HepG2 (cell line): ENCODE measurements around the gene SPATS2. TPM values are rescaled to one million over a fixed set of nuclear protein-coding genes. Genes with fewer than 3 reads are reported as not detected.

Source experiments
- AHR ChIP-seq: IDR thresholded peaks from 2 replicates; pipeline ENCODE4 v1.6.1; 2018; ENCODE audit warnings: missing genetic modification reagents, missing compliant biosample characterization
- EED ChIP-seq: sonication (generic); formaldehyde crosslinking; IDR thresholded peaks from 2 replicates; pipeline ENCODE4 v1.5.0; 2020; ENCODE audit warnings: mild to moderate bottlenecking, missing genetic modification reagents
- FOXO1 ChIP-seq: sonication (generic); formaldehyde crosslinking; IDR thresholded peaks from 2 replicates; pipeline ENCODE4 v1.4.0; 2020; ENCODE audit warnings: missing genetic modification reagents
- KLF16 ChIP-seq, 2 experiments: sonication (generic) in 1 of 2; formaldehyde crosslinking in 1 of 2; IDR thresholded peaks; 2 replicates each; pipeline versions ENCODE4 v1.6.1 to v1.8.0; 2016 to 2023; ENCODE audit warnings: missing genetic modification reagents in 2 of 2, missing compliant biosample characterization in 1 of 2
- MXD4 ChIP-seq: IDR thresholded peaks from 2 replicates; pipeline ENCODE4 v1.6.1; 2016; ENCODE audit warnings: mild to moderate bottlenecking, missing biosample characterization, missing genetic modification reagents
- NFE2L1 ChIP-seq: sonication (generic); formaldehyde crosslinking; IDR thresholded peaks from 2 replicates; pipeline ENCODE4 v1.4.0; 2020; ENCODE audit warnings: missing genetic modification reagents, mild to moderate bottlenecking, borderline replicate concordance
- PATZ1 ChIP-seq: sonication (generic); formaldehyde crosslinking; IDR thresholded peaks from 2 replicates; pipeline ENCODE4 v1.4.0; 2020; ENCODE audit warnings: missing genetic modification reagents
- ZNF205 ChIP-seq: IDR thresholded peaks from 2 replicates; pipeline ENCODE4 v1.6.1; 2018; ENCODE audit warnings: missing biosample characterization, missing genetic modification reagents
- ZNF292 ChIP-seq: sonication (generic); formaldehyde crosslinking; IDR thresholded peaks from 2 replicates; pipeline ENCODE4 v1.8.1; 2022; ENCODE audit warnings: mild to moderate bottlenecking, low read depth, missing genetic modification reagents, borderline replicate concordance
- ZNF335 ChIP-seq: sonication (generic); formaldehyde crosslinking; IDR thresholded peaks from 2 replicates; pipeline ENCODE4 v1.4.0; 2020; ENCODE audit warnings: missing genetic modification reagents
- ZNF431 ChIP-seq: sonication (generic); formaldehyde crosslinking; IDR thresholded peaks from 2 replicates; pipeline ENCODE4 v1.9.0; 2022; ENCODE audit warnings: missing genetic modification reagents, low read depth, mild to moderate bottlenecking, borderline replicate concordance
- ZNF619 ChIP-seq: sonication (generic); formaldehyde crosslinking; IDR thresholded peaks from 2 replicates; pipeline ENCODE4 v1.4.0; 2020; ENCODE audit warnings: mild to moderate bottlenecking, missing genetic modification reagents
- ZSCAN25 ChIP-seq: sonication (generic); formaldehyde crosslinking; IDR thresholded peaks from 2 replicates; pipeline ENCODE4 v1.8.0; 2022; ENCODE audit warnings: mild to moderate bottlenecking, missing genetic modification reagents
- polyA plus RNA-seq, 8 experiments: library from polyadenylated mRNA; depleted of rRNA in 3 of 8; stranded (reverse) in 7 of 8; unstranded in 1 of 8; fragments of >200 nt; fragmentation: Illumina TruSeq in 4 of 8; extraction: Trizol in 4 of 8; gene quantifications; 2 replicates each; pipeline versions ENCODE4 v1.2.1 to v1.2.3, GENCODE V29; 2011 to 2016; ENCODE audit warnings: low read depth in 4 of 8, missing spikeins in 1 of 8, mixed read lengths in 1 of 8; ENCODE audit not compliant: insufficient read depth in 1 of 8
- total RNA-seq, 5 experiments: library from RNA; depleted of rRNA; stranded (reverse); fragments of >200 nt; fragmentation: Illumina TruSeq; extraction: Trizol; gene quantifications; 2 replicates each; pipeline ENCODE4 v1.2.3, GENCODE V29; 2016; ENCODE audit warnings: low read depth in 1 of 5
- TF ChIP-seq, protein P1 (sequence below): sonication (generic); formaldehyde crosslinking; IDR thresholded peaks from 2 replicates; pipeline ENCODE4 v1.5.1; 2020; ENCODE audit warnings: mild to moderate bottlenecking, missing genetic modification reagents, moderate library complexity
- TF ChIP-seq, protein P2 (sequence below): sonication (generic); formaldehyde crosslinking; IDR thresholded peaks from 2 replicates; pipeline ENCODE4 v1.4.0; 2020; ENCODE audit warnings: missing genetic modification reagents

SPATS2 gene
- total and polyA plus RNA-seq, 2 of the 13 experiments (the other 11 are each of a cell fraction or from before 2014, with no cell fraction given), result 19.3 to 28.1 TPM

- TF ChIP-seq, protein P1, sequence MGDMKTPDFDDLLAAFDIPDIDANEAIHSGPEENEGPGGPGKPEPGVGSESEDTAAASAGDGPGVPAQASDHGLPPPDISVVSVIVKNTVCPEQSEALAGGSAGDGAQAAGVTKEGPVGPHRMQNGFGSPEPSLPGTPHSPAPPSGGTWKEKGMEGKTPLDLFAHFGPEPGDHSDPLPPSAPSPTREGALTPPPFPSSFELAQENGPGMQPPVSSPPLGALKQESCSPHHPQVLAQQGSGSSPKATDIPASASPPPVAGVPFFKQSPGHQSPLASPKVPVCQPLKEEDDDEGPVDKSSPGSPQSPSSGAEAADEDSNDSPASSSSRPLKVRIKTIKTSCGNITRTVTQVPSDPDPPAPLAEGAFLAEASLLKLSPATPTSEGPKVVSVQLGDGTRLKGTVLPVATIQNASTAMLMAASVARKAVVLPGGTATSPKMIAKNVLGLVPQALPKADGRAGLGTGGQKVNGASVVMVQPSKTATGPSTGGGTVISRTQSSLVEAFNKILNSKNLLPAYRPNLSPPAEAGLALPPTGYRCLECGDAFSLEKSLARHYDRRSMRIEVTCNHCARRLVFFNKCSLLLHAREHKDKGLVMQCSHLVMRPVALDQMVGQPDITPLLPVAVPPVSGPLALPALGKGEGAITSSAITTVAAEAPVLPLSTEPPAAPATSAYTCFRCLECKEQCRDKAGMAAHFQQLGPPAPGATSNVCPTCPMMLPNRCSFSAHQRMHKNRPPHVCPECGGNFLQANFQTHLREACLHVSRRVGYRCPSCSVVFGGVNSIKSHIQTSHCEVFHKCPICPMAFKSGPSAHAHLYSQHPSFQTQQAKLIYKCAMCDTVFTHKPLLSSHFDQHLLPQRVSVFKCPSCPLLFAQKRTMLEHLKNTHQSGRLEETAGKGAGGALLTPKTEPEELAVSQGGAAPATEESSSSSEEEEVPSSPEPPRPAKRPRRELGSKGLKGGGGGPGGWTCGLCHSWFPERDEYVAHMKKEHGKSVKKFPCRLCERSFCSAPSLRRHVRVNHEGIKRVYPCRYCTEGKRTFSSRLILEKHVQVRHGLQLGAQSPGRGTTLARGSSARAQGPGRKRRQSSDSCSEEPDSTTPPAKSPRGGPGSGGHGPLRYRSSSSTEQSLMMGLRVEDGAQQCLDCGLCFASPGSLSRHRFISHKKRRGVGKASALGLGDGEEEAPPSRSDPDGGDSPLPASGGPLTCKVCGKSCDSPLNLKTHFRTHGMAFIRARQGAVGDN (CRISPR knock-in tag), result peak; percentile 83
- TF ChIP-seq PATZ1, result no peak; the same call in 1 of the 2 replicates
- no peak for TF ChIP-seq EED (CRISPR knock-in tag)
- TF ChIP-seq FOXO1 (CRISPR knock-in tag), result no peak
- no peak; the same call in 1 of the 2 replicates for TF ChIP-seq ZNF205 (CRISPR knock-in tag)
- no peak for TF ChIP-seq ZNF292 (CRISPR knock-in tag)
- TF ChIP-seq ZNF431 (CRISPR knock-in tag), result 0 out of 2 replicates have a peak, but pooled peaks have one; percentile 53
- no peak for TF ChIP-seq NFE2L1 (CRISPR knock-in tag)
- TF ChIP-seq ZNF335 (CRISPR knock-in tag), result no peak
- TF ChIP-seq KLF16 (CRISPR knock-in tag; IDR thresholded peaks at IDR 0.05), result peak in 1 of 2 experiments; percentile 48; a peak in 1 of 4 replicates
- no peak for TF ChIP-seq ZNF619 (CRISPR knock-in tag)
- TF ChIP-seq ZSCAN25 (CRISPR knock-in tag), result 0 out of 2 replicates have a peak, but pooled peaks have one; percentile 63
- TF ChIP-seq MXD4, result peak; percentile 57; the same call in 1 of the 2 replicates
- TF ChIP-seq, protein P2, sequence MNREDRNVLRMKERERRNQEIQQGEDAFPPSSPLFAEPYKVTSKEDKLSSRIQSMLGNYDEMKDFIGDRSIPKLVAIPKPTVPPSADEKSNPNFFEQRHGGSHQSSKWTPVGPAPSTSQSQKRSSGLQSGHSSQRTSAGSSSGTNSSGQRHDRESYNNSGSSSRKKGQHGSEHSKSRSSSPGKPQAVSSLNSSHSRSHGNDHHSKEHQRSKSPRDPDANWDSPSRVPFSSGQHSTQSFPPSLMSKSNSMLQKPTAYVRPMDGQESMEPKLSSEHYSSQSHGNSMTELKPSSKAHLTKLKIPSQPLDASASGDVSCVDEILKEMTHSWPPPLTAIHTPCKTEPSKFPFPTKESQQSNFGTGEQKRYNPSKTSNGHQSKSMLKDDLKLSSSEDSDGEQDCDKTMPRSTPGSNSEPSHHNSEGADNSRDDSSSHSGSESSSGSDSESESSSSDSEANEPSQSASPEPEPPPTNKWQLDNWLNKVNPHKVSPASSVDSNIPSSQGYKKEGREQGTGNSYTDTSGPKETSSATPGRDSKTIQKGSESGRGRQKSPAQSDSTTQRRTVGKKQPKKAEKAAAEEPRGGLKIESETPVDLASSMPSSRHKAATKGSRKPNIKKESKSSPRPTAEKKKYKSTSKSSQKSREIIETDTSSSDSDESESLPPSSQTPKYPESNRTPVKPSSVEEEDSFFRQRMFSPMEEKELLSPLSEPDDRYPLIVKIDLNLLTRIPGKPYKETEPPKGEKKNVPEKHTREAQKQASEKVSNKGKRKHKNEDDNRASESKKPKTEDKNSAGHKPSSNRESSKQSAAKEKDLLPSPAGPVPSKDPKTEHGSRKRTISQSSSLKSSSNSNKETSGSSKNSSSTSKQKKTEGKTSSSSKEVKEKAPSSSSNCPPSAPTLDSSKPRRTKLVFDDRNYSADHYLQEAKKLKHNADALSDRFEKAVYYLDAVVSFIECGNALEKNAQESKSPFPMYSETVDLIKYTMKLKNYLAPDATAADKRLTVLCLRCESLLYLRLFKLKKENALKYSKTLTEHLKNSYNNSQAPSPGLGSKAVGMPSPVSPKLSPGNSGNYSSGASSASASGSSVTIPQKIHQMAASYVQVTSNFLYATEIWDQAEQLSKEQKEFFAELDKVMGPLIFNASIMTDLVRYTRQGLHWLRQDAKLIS (CRISPR knock-in tag), result no peak
- TF ChIP-seq AHR (CRISPR knock-in tag), result no peak
These were observed 44.3 kb upstream of the SPATS2 start, which contains the start of gene TROAP (continued) for GRCh38 chr12:49322708-49323523.
